HG03139 (cell line): Measurements from ENCODE around the gene ABHD5.
"Not testable (repeated sequence)": the region's sequence is repeated elsewhere in the genome, so short reads cannot be mapped to it uniquely, and the experiment has no call there.

Experiments used
- ATAC-seq: cut with Tn5 transposase; IDR thresholded peaks from one replicate; pipeline ENCODE4 v1.9.1; 2021; ENCODE audit not compliant: unreplicated experiment

Gene ABHD5

DNA sequence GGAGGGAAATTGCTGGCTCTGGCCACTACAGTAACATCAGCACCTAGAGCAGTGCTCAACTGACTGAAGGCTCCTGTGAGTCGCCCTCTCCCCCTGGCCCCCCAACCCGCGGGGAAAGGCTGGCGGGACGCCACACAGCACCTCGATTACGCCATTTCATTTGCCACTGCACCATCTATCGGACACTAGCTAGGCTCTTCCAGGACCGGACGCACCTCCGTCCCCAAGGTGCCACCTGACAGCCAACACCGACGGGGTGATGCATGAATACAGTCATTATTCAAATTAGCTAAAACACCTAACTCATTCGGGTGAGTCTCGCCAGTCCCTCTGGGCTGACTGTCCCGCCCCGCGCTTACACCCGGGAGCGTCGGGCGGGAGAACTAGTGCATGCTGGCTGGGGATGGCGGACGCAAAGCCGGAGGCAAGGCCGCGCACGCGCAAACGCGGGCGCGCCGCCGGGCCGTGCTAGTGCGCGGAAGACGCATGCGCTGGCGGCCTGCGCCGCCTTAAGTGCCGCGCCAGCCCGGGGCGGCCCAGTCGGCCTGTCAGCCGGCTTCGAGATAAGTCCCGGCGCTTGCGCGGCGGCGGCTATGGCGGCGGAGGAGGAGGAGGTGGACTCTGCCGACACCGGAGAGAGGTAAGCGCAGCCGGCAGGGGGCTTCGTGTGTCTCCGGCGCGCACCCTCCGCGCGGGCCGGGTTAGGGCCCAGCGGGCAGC lies at the start of gene ABHD5:
TSS of gene ABHD5 (plus strand) at position 539 of the 720 bp plus-strand sequence. CDS start at position 594, 55 bp downstream.
- peak; percentile 76 for ATAC-seq

GRCh38 chr3:43641306-43642114 lies 49.2 kb upstream of the ABHD5 start:
- no peak for ATAC-seq

DNA sequence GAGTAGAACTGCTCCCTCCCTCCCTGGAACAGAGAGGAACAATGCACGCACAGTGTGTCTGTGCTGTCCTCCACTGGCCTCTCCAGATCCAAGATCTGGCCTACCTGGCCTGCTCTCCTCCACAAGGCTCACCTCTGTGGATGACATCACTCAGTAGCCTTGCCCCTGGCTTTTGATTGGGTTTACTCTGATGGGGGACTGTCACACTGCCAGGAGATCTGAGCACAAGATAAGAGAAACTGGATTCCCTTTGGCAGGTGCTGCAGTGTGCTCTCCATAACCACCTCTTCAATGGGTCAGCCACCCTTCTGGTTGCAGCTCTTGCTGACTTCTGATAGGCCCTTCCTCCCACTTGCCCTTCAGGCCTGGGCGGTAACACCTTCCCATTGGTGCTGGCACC lies 46.3 kb upstream of the ABHD5 start:
- ATAC-seq: no peak

DNA sequence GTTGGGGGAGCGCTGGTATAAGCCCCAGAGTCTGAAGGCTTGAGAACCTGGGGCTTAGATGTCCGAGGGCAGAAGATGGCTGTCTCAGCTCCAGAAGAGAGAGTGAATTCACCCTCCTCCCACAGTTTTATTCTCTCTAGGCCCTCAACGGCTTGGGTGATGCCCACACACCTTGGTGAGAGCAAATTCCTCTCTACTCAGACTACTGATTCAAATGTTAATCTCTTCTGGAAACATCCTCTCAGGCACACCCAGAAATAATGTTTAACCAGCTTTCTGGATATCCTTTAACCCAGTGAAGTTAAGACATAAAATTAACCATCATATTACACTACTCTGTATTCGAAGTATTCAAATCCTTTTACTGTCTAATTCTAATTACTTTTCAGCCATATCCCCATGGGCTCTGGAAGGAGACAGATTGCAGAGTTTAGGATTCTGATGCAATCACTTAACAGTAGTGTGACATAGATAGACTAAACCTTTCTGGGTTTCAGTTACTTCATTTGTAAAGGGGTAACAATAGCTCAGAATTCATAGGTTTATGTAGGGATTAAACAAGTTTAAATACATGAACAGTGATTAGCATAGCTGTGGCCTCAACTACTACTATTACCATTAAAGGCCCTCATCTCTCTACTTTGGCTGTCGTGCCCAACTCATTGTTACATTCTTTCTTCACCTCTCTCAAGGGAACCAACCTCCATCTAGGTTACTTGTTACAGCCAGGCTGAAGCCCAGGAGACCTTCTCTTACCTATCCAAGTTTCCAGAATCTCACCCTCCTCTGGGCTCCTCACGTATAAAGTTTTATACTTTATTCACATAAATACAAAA lies 43.2 kb upstream of the ABHD5 start:
- ATAC-seq: no peak

GRCh38 chr3:43648957-43649356 lies 41.8 kb upstream of the ABHD5 start:
- no peak for ATAC-seq

GRCh38 chr3:43649365-43649968 lies 41.3 kb upstream of the ABHD5 start:
- no peak for ATAC-seq

GRCh38 chr3:43650345-43650744 lies 40.4 kb upstream of the ABHD5 start:
- no peak for ATAC-seq

DNA sequence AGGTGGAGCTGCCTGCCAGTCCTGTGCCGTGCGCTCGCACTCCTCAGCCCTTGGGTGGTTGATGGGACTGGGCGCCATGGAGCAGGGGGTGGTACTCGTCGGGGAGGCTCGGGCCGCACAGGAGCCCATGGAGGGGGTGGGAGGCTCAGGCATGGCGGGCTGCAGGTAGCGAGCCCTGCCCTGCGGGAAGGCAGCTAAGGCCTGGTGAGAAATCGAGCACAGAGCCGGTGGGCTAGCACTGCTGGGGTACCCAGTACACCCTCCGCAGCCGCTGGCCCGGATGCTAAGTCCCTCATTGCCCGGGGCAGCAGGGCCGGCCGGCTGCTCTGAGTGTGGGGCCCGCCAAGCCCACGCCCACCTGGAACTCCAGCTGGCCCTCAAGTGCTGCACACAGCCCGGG lies 34.3 kb upstream of the ABHD5 start:
- not testable (repeated sequence) for ATAC-seq

- ATAC-seq: no peak
Observed at GRCh38 chr3:43659250-43659880, 31.4 kb upstream of the ABHD5 start.

GRCh38 chr3:43661376-43661775 lies 29.4 kb upstream of the ABHD5 start:
- ATAC-seq: not testable (repeated sequence)

GRCh38 chr3:43665011-43665410 lies 25.7 kb upstream of the ABHD5 start:
- ATAC-seq: not testable (repeated sequence)

DNA sequence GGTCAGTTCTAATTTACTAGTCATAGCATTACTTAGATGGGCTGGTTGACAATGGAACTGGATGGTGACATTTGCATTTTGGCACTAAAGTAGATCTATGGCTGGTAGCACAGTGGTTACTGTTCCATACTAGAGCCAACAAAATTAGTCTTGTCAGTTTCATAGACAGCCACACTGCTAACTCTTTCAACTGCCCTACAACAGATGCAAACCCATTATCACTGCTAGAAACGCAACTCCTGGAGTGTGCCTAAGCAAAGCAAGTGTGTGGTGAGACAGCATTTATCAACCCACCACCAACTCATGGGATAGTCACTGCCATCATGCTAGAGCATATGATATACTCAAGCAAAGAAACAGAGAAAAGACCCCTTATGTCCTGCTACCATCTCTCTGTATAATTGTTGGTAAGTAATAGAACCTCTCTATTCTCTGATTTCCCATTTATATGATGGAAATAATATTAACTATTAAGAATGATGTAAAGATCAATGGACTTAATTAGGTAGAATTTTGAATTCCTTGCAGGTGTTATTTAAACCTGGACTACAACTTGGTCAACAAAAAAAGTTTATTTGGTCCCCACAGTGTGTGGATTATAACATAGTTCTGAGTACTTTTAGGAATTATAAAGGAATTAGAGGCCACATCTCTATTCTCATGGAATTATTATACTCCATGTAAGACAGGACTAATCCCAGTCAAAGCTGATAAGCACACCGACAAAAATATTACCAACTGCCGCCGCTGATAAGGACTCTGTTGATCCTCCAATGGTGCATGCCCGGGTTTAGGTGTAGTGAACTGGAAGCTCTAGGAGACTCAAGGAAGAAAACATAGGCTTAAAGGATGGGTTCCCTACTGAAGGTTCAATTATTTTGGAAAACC lies 19.9 kb upstream of the ABHD5 start:
- ATAC-seq: no peak

DNA sequence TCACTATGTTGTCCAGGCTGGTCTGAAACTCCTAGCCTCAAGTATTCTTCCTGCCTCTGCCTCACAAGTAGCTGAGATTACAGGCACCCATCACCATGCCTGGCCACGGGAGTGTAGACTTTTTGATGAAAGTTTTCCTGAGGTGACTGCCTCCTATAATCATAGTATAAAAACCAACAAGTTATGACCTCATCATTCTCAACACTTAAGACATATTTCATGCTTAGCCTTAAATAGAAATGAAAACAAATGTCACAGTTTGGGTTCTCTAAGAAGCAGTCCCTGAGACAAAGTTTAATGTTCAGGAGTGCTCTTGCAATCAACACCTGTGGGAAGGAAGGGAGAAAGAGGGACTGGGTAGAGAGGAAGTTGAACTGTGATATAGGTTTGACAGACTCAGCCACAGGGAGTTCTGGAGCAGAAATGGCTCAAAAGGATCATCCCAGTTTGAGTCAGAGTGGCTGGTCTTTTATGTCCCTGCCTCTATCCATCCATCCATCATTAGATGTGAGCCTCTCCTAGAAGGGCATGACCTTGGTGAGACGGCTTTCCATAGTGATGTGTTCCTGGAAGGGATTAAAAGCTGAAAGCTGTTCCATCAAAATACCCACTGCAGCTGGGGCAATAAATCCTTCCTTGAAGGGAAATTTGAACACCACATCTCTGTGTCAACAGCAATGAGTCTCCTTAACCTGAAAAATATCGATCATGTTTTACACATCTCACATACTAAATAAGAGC lies 16.2 kb upstream of the ABHD5 start:
- no peak for ATAC-seq

DNA sequence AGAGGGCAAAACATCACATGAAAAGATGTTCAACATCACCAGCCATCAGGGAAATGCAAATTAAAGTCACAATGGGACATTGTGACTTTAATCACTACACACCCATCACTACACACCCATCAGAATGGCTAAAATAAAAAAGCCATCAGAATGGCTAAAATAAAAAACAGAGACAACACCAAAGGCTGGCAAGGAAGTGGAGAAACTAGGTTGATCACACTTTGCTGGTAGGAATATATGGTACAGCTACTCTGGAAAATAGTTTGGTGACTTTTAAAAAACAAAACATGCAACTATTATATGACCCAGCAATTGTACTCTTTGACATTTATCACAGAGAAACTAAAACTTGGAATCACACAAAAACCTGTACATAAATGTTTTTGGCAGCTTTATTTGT lies 15.1 kb upstream of the ABHD5 start:
- no peak for ATAC-seq

DNA sequence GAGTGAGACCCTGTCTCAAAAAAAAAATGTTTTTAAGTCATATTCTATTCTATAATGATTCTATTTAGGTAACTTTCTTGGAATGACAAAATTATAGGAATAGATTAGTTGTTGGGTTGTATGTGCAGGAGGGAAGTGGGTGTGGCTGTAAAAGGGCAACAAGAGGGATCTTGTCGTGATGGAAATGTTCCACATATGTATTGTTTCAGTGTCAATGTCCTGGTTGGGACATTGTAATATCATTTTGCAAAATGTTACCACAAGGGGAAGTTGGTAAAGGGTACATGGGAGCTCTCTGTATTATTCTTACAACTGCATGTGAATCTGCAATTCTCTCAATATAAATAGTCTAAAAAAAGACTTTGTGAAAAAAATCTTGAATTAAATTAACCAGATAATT lies 14.3 kb upstream of the ABHD5 start:
- no peak for ATAC-seq

- ATAC-seq: not testable (repeated sequence)
Observed at GRCh38 chr3:43678375-43678774, 12.4 kb upstream of the ABHD5 start.

DNA sequence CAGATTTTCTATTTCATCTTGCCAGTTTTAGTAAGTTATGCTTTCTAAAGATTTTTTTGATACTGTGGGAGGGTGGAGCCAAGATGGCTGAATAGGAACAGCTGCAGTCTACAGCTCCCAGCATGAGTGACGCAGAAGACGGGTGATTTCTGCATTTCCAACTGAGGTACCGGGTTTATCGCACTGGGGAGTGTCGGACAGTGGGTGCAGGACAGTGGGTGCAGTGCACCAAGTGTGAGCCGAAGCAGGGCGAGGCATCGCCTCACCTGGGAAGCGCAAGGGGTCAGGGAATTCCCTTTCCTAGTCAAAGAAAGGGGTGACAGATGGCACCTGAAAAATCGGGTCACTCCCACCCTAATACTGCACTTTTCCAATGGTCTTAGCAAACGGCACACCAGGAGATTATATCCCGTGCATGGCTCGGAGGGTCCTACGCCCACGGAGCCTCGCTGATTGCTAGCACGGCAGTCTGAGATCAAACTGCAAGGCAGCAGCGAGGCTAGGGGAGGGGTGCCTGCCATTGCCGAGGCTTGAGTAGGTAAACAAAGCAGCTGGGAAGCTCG lies 11.8 kb upstream of the ABHD5 start:
- not testable (repeated sequence) for ATAC-seq

GRCh38 chr3:43680857-43681256 lies 9.9 kb upstream of the ABHD5 start:
- ATAC-seq: not testable (repeated sequence)

DNA sequence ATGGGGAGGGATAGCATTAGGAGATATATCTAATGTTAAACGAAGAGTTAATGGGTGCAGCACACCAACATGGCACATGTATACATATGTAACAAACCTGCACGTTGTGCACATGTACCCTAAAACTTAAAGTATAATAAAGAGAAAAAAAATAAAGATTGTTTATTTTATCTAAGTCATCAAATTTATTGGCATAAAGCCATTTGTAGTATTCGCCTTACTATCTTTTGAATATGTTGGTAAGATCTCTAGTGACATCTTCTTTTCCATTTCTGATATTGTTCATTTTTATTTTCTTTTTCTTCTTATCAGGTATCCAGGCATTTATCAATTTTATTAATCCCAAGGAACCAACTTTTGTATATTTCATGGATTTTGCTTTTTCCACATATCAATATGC lies 5.8 kb upstream of the ABHD5 start:
- no peak for ATAC-seq
